TTC549 (cell line): ENCODE data around the gene AGR2.
"Not testable (repeated sequence)": the region's sequence is repeated elsewhere in the genome, so short reads cannot be mapped to it uniquely, and the experiment has no call there.

Experiments
- FAIRE-seq: peaks from 2 replicates; lab custom pipeline; 2012; peaks lifted over from hg19 to GRCh38; lab: Jason Lieb, UNC

AGR2 gene

GRCh38 chr7:16773884-16774283 is 30.9 kb downstream of the AGR2 start:
- no peak for FAIRE-seq

- FAIRE-seq: no peak
These were observed 31.5 kb downstream of the AGR2 start for GRCh38 chr7:16773326-16773725.

- FAIRE-seq: no peak
These were observed 34.0 kb downstream of the AGR2 start for GRCh38 chr7:16770657-16771329.

DNA sequence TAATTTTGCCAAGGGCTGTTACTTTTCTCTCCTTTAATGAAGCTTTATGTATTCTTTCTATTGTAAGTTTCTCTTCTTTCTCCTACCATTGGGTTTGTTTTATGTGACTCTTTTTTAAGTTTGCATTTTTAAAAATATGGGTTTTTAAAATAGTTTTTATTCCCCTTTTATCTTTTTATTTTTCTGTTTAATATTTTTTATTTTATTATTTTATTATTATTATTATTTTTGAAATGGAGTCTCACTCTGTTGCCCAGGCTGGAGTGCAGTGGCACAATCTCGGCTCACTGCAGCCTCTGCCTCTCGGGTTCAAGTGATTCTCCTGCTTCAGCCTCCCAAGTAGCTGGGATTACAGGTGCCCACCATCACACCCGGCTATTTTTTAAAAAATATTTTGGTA is 34.8 kb downstream of the AGR2 start:
- not testable (repeated sequence) for FAIRE-seq

DNA sequence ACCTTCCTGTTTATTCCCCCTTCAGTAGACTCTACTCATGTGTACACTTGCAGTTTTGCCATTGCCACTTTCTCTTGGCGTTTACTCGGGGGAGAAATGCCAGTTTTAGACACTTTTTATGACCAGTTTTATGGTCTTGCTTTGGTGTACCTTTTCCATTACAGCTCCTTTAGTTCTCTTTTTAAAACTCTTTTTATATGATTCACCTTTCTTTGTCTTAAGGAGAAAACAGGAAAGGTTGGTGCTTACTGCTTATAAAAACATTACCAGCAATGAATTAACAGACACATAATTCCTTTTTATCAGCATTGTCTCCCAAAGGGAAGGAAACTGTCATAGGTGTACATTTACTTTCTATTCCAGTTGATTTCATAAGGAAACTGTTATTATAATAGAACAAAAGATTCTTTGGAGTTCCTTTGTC is 39.4 kb downstream of the AGR2 start:
- no peak for FAIRE-seq

DNA sequence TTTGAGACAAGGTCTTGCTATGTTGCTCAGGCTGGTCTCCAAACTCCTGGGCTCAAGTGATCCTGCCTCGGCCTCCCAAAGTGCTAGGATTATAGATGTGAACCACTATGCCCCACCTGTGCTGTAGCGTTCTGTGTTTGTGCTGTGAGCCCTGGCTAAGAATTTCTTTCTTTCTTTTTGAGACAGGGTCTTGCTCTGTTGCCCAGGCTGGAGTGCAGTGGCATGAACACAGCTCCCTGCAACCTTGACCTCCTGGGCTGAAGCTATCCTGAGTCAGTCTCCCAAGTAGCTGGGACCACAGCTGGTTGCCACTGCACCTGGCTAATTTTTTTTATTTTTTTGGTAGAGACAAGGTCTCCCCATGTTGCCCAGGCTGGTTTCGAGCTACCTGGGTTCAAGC is 39.9 kb downstream of the AGR2 start:
- no peak for FAIRE-seq

GRCh38 chr7:16762177-16762576 is 42.6 kb downstream of the AGR2 start:
- no peak for FAIRE-seq

GRCh38 chr7:16759840-16760239 is 45.0 kb downstream of the AGR2 start:
- no peak for FAIRE-seq

- FAIRE-seq: no peak
These were observed 45.9 kb downstream of the AGR2 start for GRCh38 chr7:16758631-16759611.

- no peak for FAIRE-seq
These were observed 46.8 kb downstream of the AGR2 start for GRCh38 chr7:16758036-16758435.

DNA sequence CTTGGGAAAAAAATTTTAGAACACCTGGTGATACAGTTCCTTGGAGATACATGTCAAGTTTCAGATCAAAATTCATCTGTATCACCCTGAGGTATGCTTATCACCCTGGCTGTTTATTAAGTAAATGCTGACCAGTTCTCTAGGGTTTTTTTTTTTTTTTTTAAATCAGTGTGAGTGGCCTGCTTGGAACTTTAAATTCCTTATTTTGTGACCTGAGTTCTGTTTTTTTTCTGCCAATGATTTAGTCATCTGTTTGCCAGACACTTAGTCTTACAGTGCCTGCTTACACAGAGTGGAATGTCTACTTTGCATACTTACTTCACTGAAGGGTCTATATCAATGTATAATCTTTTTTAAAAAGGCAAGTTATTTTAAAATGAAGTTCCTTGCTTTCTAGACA is 49.4 kb downstream of the AGR2 start:
- no peak for FAIRE-seq

DNA sequence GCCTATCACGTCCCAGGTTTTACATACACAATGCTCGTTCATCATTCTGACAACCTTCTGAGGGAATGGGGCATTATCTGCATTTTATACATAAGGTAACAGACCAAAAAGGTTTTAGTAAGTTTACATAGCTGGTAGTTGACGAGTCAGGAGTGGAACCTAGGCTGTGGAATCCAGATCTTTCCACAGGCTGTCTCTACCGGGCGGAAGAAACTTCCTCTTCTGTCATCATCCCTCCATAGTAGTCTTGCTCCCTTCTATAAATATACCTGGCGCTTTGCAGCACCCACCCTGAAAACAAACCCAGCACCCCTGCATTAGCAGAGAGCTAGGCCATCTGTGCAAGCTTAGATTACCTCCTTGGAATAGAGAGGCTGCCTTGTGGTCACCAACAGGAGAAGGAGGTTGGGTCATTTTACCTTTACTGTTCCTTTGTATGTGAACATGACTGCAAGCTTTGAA is 49.9 kb downstream of the AGR2 start:
- FAIRE-seq: no peak

GRCh38 chr7:16753932-16754855 is 50.6 kb downstream of the AGR2 start:
- no peak for FAIRE-seq

- FAIRE-seq: no peak
These were observed 51.5 kb downstream of the AGR2 start, which contains the start of gene TSPAN13 for GRCh38 chr7:16753102-16753931. Gene TSPAN13, plus strand, starts transcription at chr7:16753755. Its CDS starts 213 bp downstream, at chr7:16753968.

GRCh38 chr7:16747102-16747501 is 57.7 kb downstream of the AGR2 start:
- FAIRE-seq: no peak

GRCh38 chr7:16745645-16746044 is 59.2 kb downstream of the AGR2 start:
- FAIRE-seq: no peak

DNA sequence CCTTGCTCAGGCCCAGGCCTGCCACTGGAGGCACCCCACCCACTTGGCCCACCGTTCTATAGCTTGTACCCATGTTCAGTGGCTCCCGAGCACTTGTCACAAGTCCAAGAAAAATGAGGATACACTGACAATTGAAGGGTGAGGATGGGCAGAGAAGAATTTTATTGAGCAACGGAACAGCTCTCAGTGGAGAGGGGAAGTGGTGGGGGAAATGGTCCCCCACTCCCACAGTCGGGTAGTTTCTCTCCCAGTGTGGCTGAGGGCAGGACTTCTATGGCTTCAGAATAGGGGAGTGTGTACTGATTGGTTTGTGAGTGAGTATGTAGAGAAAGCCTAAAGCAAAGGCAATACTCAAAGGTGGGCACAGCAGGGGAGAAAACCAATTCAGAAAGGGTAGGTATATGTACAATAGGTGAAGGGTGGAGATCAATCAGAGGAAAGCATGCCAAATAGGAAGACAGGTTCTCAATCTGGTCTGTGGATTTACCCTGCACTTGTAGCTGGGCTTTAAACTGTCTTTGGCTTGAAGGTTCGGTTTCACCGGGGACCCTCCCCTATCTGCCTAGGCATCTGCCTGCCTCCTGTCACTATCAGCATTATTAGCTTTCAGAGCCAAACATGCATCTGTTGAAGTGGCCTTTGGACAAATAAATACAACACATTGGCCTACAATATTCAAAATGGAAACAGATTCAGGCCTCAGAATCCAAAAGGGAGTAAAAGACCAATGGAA is 60.1 kb downstream of the AGR2 start:
- FAIRE-seq: no peak

DNA sequence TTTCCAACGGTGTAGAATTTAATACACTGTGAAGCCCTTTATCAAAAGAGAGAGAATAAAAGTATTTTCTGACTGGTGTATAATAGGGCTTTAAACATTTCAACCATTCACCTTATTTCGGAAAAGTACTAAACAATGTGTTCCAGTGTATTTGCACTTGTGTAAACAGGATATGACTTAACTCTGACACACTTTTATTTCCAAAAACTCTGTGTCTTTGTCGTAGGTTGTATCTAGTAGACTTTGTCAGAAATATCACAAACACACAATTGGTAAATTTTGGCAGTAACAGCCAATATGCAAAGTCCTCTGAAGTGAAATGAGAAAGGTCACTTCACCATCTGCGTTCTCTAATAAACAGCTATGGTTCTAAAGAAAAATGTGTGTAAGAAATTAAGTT is 61.6 kb downstream of the AGR2 start:
- FAIRE-seq: no peak

GRCh38 chr7:16742547-16742946 is 62.3 kb downstream of the AGR2 start:
- no peak for FAIRE-seq
